ENCODE data around the gene MRPS14. TPM values are rescaled to one million over a fixed set of nuclear protein-coding genes. Genes with fewer than 3 reads are reported as not detected.

Gene MRPS14
- total RNA-seq, 1 donor = 17.7 TPM

- no peaks in the 10 kb centered on the region for H3K27me3 ChIP-seq (ENCODE audit: insufficient read depth, low read length)
- TF ChIP-seq CTCF (IDR thresholded peaks at IDR 0.05; ENCODE audit: extremely low read depth, low read depth, low read length) = peak; percentile 70
- H2AFZ ChIP-seq (ENCODE audit: low read length) = no peak overlapping the region
- no peak overlapping the region for H3K27ac ChIP-seq (ENCODE audit: low read depth, low read length)
- DNase-seq (ENCODE audit: insufficient read length, low spot score, missing footprints) = no peak
- H3K9me3 ChIP-seq (ENCODE audit: low read depth, low read length) = no peaks in the 10 kb centered on the region
- H4K20me1 ChIP-seq (ENCODE audit: insufficient read depth, low read length) = no peaks in the 10 kb centered on the region
- H3K79me2 ChIP-seq (ENCODE audit: insufficient read depth, low read length) = no peaks in the 10 kb centered on the region
- no peaks in the 10 kb centered on the region for H3K4me1 ChIP-seq (ENCODE audit: insufficient read depth, low read length)
- no peaks in the 10 kb centered on the region for H3K36me3 ChIP-seq (ENCODE audit: insufficient read depth, low read length)
- H3K4me2 ChIP-seq (ENCODE audit: insufficient read depth, low read length) = no peak overlapping the region
- no peak overlapping the region for H3K4me3 ChIP-seq (ENCODE audit: insufficient read depth, low read length)
These were observed 40.1 kb downstream of the MRPS14 start for GRCh38 chr1:174982971-174983689.

- no peaks in the 10 kb centered on the region for H3K9me3 ChIP-seq (ENCODE audit: low read depth, low read length)
- no peak for TF ChIP-seq CTCF (IDR thresholded peaks at IDR 0.05; ENCODE audit: extremely low read depth, low read depth, low read length)
- no peaks in the 10 kb centered on the region for H4K20me1 ChIP-seq (ENCODE audit: insufficient read depth, low read length)
- H2AFZ ChIP-seq (ENCODE audit: low read length) = no peak overlapping the region
- H3K4me2 ChIP-seq (ENCODE audit: insufficient read depth, low read length) = no peak overlapping the region
- DNase-seq (ENCODE audit: insufficient read length, low spot score, missing footprints) = peak; percentile 53
- H3K79me2 ChIP-seq (ENCODE audit: insufficient read depth, low read length) = no peaks in the 10 kb centered on the region
- H3K4me3 ChIP-seq (ENCODE audit: insufficient read depth, low read length) = no peak overlapping the region
- no peaks in the 10 kb centered on the region for H3K27me3 ChIP-seq (ENCODE audit: insufficient read depth, low read length)
- peaks cover 10% of the 10 kb centered on the region for H3K4me1 ChIP-seq (ENCODE audit: insufficient read depth, low read length)
- no peaks in the 10 kb centered on the region for H3K36me3 ChIP-seq (ENCODE audit: insufficient read depth, low read length)
- no peak overlapping the region for H3K27ac ChIP-seq (ENCODE audit: low read depth, low read length)
These were observed 46.7 kb downstream of the MRPS14 start for GRCh38 chr1:174976436-174977108.

GRCh38 chr1:174975764-174976163, 47.5 kb downstream of the MRPS14 start:
- Histone ChIP-seq H3K27ac (ENCODE audit: low read depth, low read length) (no peak overlapping the region), H3K27me3 (ENCODE audit: insufficient read depth, low read length) (no peaks in the 10 kb centered on the region), H3K4me1 (ENCODE audit: insufficient read depth, low read length) (peaks cover 10% of the 10 kb centered on the region), H3K9me3 (ENCODE audit: low read depth, low read length) (no peaks in the 10 kb centered on the region), H3K79me2 (ENCODE audit: insufficient read depth, low read length) (no peaks in the 10 kb centered on the region), H3K4me3 (ENCODE audit: insufficient read depth, low read length) (no peak overlapping the region), H3K4me2 (ENCODE audit: insufficient read depth, low read length) (no peak overlapping the region), H3K36me3 (ENCODE audit: insufficient read depth, low read length) (no peaks in the 10 kb centered on the region), H2AFZ (ENCODE audit: low read length) (no peak overlapping the region), H4K20me1 (ENCODE audit: insufficient read depth, low read length) (no peaks in the 10 kb centered on the region)
- DNase-seq (ENCODE audit: insufficient read length, low spot score, missing footprints) = no peak
- TF ChIP-seq CTCF (IDR thresholded peaks at IDR 0.05; ENCODE audit: extremely low read depth, low read depth, low read length) = no peak

- H3K27me3 ChIP-seq (ENCODE audit: insufficient read depth, low read length) = no peaks in the 10 kb centered on the region
- DNase-seq (ENCODE audit: insufficient read length, low spot score, missing footprints) = no peak
These were observed 48.5 kb downstream of the MRPS14 start for GRCh38 chr1:174974711-174975119.

More at GRCh38 chr1:174974711-174975119, 48.5 kb downstream of the MRPS14 start:
- no peak for TF ChIP-seq CTCF (IDR thresholded peaks at IDR 0.05; ENCODE audit: extremely low read depth, low read depth, low read length)
- H3K27ac ChIP-seq (ENCODE audit: low read depth, low read length) = no peak overlapping the region
- H2AFZ ChIP-seq (ENCODE audit: low read length) = no peak overlapping the region
- H3K79me2 ChIP-seq (ENCODE audit: insufficient read depth, low read length) = no peaks in the 10 kb centered on the region
- H3K9me3 ChIP-seq (ENCODE audit: low read depth, low read length) = no peaks in the 10 kb centered on the region
- peaks cover 10% of the 10 kb centered on the region for H3K4me1 ChIP-seq (ENCODE audit: insufficient read depth, low read length)
- H3K36me3 ChIP-seq (ENCODE audit: insufficient read depth, low read length) = no peaks in the 10 kb centered on the region
- H3K4me3 ChIP-seq (ENCODE audit: insufficient read depth, low read length) = no peak overlapping the region
- H4K20me1 ChIP-seq (ENCODE audit: insufficient read depth, low read length) = no peaks in the 10 kb centered on the region
- H3K4me2 ChIP-seq (ENCODE audit: insufficient read depth, low read length) = no peak overlapping the region
